SU-DHL-6 (cell line): ENCODE results near the gene PPIL6.

Experiments
- CTCF ChIP-seq: fragments of 200-600 bp; sonication (generic); IDR thresholded peaks from one replicate; pipeline ENCODE4 v1.5.1; 2017; ENCODE audit warnings: antibody characterized with exemption, mild to moderate bottlenecking, low read length, moderate library complexity; ENCODE audit not compliant: insufficient read depth, poor library complexity, severe bottlenecking
- EZH2phosphoT487 ChIP-seq: fragments of 200-600 bp; sonication (generic), shearing (Covaris generic); conservative IDR thresholded peaks from 2 replicates; pipeline ENCODE4 v1.6.1; 2018; ENCODE audit warnings: mild to moderate bottlenecking, antibody characterized with exemption, low read length, moderate library complexity, mixed read lengths

- TF ChIP-seq CTCF = no peak
- TF ChIP-seq EZH2phosphoT487 = no peak
Measured at GRCh38 chr6:109388265-109388664, 52.2 kb downstream of the PPIL6 start.
